Peyer's patch (tissue), 4 donors: ENCODE results near the gene AKAP13. TPM values are rescaled to one million over a fixed set of nuclear protein-coding genes. Genes with fewer than 3 reads are reported as not detected.

ENCODE experiments used
- DNase-seq, 3 donors: peaks; one replicate each; pipeline ENCODE4 v3.0.0-alpha.2; 2017 to 2019
- H3K27ac ChIP-seq, 4 donors: fragments of 200-600 bp; sonication (generic); one replicate each; pipeline ENCODE4 v1.5.1; 2016 to 2019
- H3K27me3 ChIP-seq, 2 donors: fragments of 200-600 bp; sonication (generic); one replicate each; pipeline ENCODE4 v1.5.1; 2019
- H3K36me3 ChIP-seq, 3 donors: fragments of 200-600 bp; sonication (generic); one replicate each; pipeline ENCODE4 v1.5.1; 2016 to 2019
- H3K4me1 ChIP-seq, 4 donors: fragments of 200-600 bp; sonication (generic); one replicate each; pipeline ENCODE4 v1.5.1; 2016 to 2019
- H3K4me3 ChIP-seq, 4 donors: fragments of 200-600 bp; sonication (generic); 1 replicate in 3 of 4; 2 replicates in 1 of 4; pipeline ENCODE4 v1.5.1; 2016 to 2019; ENCODE audit warnings: mild to moderate bottlenecking in 1 of 4
- H3K9me3 ChIP-seq, 4 donors: fragments of 200-600 bp; sonication (generic); one replicate each; pipeline ENCODE4 v1.5.1; 2016 to 2019; ENCODE audit warnings: mild to moderate bottlenecking in 1 of 4
- POLR2A ChIP-seq, 2 donors: fragments of 450-650 bp; IDR thresholded peaks; one replicate each; pipeline ENCODE4 v1.5.1; 2017; ENCODE audit warnings: antibody characterized with exemption in 2 of 2, mild to moderate bottlenecking in 2 of 2, moderate library complexity in 2 of 2
- total RNA-seq, 4 donors: library from RNA; depleted of rRNA; stranded (reverse); fragments of >200 nt; gene quantifications; one replicate each; pipeline ENCODE4 v1.1.0, GENCODE V29; 2016
- TF ChIP-seq, protein P1 (sequence below), 6 experiments: fragments of 450-650 bp in 4 of 6; fragments of 200-600 bp in 2 of 6; sonication (generic) in 1 of 6; IDR thresholded peaks; one replicate each; pipeline ENCODE4 v1.5.1; 2017 to 2019; ENCODE audit warnings: antibody characterized with exemption in 6 of 6, mild to moderate bottlenecking in 3 of 6, moderate library complexity in 1 of 6

The AKAP13 gene
- total RNA-seq, 4 donors from 2014 or later, result 166 to 742 (median 242) TPM

DNA sequence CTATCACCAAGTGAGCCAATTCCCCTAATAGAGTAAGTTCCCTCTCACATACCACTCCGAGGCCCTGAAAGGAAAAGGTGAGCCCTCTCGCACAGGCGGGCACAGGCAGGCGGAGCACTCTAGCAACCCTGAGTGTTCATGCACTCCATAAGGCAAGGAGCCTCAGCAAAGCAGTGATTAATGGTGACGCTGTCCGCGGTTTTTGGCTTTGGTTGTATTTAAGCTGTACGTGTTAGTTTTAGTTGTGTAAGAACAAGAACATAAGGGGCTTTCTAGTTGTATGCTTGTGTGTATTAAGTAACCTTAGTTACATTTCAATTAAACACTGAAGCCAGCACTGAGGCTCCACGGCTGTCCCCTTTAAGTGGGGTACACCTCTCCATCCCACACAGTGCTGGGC is 381.2 kb downstream of the AKAP13 start:
- Histone ChIP-seq H3K27ac (no peak overlapping the region), H3K27me3 (no peaks in the 10 kb centered on the region), H3K36me3 (peaks cover 0 to 35% (median 0%) of the 10 kb centered on the region in 3 donors), H3K4me1 (peaks cover 0 to 5% (median 0%) of the 10 kb centered on the region in 4 donors), H3K9me3 (no peaks in the 10 kb centered on the region), H3K4me3 (no peak overlapping the region)
- no peak for TF ChIP-seq POLR2A (IDR thresholded peaks at IDR 0.05)
- TF ChIP-seq, protein P1, sequence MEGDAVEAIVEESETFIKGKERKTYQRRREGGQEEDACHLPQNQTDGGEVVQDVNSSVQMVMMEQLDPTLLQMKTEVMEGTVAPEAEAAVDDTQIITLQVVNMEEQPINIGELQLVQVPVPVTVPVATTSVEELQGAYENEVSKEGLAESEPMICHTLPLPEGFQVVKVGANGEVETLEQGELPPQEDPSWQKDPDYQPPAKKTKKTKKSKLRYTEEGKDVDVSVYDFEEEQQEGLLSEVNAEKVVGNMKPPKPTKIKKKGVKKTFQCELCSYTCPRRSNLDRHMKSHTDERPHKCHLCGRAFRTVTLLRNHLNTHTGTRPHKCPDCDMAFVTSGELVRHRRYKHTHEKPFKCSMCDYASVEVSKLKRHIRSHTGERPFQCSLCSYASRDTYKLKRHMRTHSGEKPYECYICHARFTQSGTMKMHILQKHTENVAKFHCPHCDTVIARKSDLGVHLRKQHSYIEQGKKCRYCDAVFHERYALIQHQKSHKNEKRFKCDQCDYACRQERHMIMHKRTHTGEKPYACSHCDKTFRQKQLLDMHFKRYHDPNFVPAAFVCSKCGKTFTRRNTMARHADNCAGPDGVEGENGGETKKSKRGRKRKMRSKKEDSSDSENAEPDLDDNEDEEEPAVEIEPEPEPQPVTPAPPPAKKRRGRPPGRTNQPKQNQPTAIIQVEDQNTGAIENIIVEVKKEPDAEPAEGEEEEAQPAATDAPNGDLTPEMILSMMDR (IDR thresholded peaks at IDR 0.05), result no peak
- DNase-seq, result no peak

DNA sequence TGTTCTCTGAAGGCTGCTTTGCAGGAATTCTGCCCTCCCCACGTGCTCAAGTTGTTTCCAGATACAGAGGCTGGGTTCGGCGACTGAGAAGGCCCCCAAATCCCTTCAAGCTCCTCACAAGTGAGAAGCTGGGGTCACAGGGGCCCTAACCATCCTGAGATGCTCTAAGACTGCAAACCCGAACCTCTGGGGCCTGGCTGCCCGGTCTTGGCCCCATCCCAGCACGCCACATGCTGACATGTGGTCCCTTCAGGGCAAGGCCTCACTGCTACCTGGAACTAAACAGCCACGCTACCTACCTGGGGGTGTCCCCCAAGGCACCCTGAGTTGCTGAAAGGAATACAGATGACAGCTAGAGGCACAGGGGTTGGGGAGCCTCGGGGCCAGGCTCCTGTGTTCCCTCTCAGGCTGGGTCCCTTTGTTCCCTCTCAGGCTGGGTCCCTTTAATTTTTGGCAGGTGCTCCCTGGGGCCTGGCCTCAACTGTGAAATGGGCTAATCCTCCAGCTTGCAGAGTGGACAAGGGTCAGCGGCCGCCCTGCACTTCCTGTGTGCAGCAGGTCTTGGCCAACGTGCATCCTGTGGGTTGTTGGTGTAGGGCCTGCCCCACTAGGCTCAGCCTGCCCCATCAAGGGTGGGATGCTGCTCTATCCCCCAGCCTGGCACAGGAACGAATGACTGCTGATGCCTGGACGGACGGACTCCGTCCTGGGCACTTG is 381.8 kb downstream of the AKAP13 start:
- H3K4me1 ChIP-seq, result peaks cover 0 to 5% (median 0%) of the 10 kb centered on the region in 4 donors
- peaks cover 0 to 35% (median 0%) of the 10 kb centered on the region in 3 donors for H3K36me3 ChIP-seq
- TF ChIP-seq, protein P1 (IDR thresholded peaks at IDR 0.05), result no peak
- TF ChIP-seq POLR2A (IDR thresholded peaks at IDR 0.05), result no peak
- no peak overlapping the region for H3K4me3 ChIP-seq
- no peak for DNase-seq
- H3K9me3 ChIP-seq, result no peaks in the 10 kb centered on the region
- H3K27me3 ChIP-seq, result no peaks in the 10 kb centered on the region
- H3K27ac ChIP-seq, result no peak overlapping the region

DNA sequence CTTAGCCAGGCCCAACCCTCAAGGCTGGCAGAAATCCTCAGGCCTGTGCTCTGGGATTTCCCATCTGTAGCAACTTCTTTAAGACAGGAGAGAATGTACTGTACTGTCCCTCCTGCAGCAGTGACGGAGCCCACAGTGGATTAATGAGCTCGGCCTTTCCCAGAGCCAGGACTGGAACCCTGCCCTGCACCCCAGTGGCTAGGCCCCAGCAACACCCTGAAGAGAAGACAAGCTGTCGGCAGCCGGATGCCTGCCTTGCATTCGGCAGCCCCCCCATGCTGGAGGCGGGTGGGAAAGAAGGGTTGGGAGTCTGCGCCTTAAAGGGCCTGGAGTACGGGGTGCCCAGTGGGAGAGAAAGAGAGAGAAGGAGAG is 382.3 kb downstream of the AKAP13 start:
- Histone ChIP-seq H3K27ac (no peak overlapping the region), H3K4me3 (no peak overlapping the region), H3K4me1 (peaks cover 0 to 5% (median 0%) of the 10 kb centered on the region in 4 donors), H3K9me3 (no peaks in the 10 kb centered on the region), H3K36me3 (peaks cover 0 to 33% (median 0%) of the 10 kb centered on the region in 3 donors), H3K27me3 (no peaks in the 10 kb centered on the region)
- DNase-seq, result no peak
- no peak for TF ChIP-seq POLR2A (IDR thresholded peaks at IDR 0.05)
- TF ChIP-seq, protein P1 (IDR thresholded peaks at IDR 0.05), result no peak

DNA sequence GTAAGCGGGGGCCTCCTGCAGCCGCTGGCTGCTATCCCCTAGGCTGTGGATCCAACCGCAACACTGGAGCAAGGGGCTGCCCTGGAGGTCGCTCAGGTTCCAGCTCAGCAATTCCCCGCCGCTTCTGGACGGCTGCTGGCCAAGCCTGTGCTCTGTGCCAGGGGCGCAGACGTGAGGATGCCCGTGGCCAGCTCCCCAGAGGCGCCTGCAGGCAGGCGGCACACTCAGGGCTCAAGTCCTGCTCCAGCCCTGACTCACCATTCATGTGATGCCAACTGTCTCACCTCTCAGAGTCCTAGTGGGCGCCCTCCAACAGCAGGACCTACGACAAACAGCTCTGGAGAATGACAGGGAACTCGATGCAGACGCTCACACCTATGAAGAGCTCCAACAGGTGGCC is 382.8 kb downstream of the AKAP13 start:
- Histone ChIP-seq H3K36me3 (peaks cover 0 to 33% (median 0%) of the 10 kb centered on the region in 3 donors), H3K4me1 (peaks cover 0 to 5% (median 0%) of the 10 kb centered on the region in 4 donors), H3K9me3 (no peaks in the 10 kb centered on the region), H3K4me3 (no peak overlapping the region), H3K27ac (no peak overlapping the region), H3K27me3 (no peaks in the 10 kb centered on the region)
- no peak for TF ChIP-seq POLR2A (IDR thresholded peaks at IDR 0.05)
- TF ChIP-seq, protein P1 (IDR thresholded peaks at IDR 0.05), result no peak
- DNase-seq, result no peak

DNA sequence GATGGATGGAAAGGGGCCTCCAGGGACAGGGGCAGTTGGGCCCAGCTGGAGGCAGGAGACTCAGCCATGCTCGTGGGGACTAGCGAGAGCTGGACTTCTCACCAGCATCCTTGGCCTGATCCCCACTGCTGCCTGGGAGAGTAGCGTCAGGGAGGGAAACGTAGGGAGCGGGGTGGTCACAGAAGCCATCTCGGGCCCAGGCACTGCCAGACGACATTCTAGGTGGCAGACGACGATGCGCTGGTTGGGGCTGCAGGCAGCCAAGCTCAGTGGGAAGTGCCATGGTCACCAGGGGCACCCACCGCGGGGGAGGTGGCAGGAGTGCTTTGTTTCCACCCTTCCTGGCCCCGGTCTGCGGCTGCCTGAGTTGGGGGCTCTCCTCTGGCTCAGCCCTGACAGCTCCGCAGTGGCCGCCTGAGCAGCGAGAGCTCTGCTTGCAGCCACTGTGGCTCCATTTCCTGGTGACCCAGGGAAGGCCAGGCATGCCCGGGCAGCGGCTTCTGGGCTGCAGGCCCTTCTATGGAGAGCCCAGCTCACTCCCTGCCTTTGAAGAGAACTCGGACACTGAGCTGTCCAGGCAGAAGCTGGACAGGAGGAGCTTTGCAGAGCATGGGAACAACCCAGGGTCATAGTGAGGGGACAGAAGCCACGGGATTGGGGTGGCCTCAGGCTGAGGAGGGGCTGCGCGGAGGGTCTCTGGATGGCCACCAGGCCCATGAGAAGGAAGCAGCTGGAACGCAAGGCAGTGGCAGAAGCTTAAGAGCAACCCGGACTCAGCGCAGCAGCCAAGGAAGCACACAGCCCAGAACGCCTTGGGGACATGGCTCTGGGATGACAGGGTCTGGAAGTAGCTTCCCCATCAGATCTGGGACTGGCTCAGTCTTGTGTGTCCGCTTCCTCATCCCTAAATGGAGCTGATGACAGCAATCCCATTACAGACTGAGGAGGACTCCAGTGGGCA is 383.6 kb downstream of the AKAP13 start:
- peaks cover 0 to 5% (median 0%) of the 10 kb centered on the region in 4 donors for H3K4me1 ChIP-seq

More for the DNA sequence above, 383.6 kb downstream of the AKAP13 start:
- Histone ChIP-seq H3K27me3 (no peaks in the 10 kb centered on the region), H3K4me3 (no peak overlapping the region), H3K36me3 (peaks cover 0 to 25% (median 0%) of the 10 kb centered on the region in 3 donors), H3K9me3 (no peaks in the 10 kb centered on the region), H3K27ac (no peak overlapping the region)
- DNase-seq, result no peak
- TF ChIP-seq POLR2A (IDR thresholded peaks at IDR 0.05), result no peak
- TF ChIP-seq, protein P1 (IDR thresholded peaks at IDR 0.05), result no peak
